Muscle layer of colon (tissue), 2 donors: ENCODE measurements around the gene GPD1L.
"Not testable (repeated sequence)": the region's sequence is repeated elsewhere in the genome, so short reads cannot be mapped to it uniquely, and the experiment has no call there.

ENCODE experiments used
- H3K27ac ChIP-seq: one replicate; pipeline ENCODE4 v1.7.0; 2013; ENCODE audit warnings: low read depth, mild to moderate bottlenecking, low read length, moderate library complexity
- H3K27me3 ChIP-seq, 2 donors: one replicate each; pipeline ENCODE4 v1.7.0; 2013; ENCODE audit warnings: low read length in 2 of 2, mild to moderate bottlenecking in 2 of 2; ENCODE audit not compliant: insufficient read depth in 2 of 2, control insufficient read depth in 1 of 2
- H3K36me3 ChIP-seq: one replicate; pipeline ENCODE4 v1.7.0; 2013; ENCODE audit warnings: mild to moderate bottlenecking, low read length; ENCODE audit not compliant: insufficient read depth
- H3K4me1 ChIP-seq: one replicate; pipeline ENCODE4 v1.7.0; 2013; ENCODE audit warnings: mild to moderate bottlenecking, low read length; ENCODE audit not compliant: insufficient read depth
- H3K4me3 ChIP-seq, 2 donors: one replicate each; pipeline ENCODE4 v1.7.0; 2013; ENCODE audit warnings: low read length in 2 of 2, low read depth in 1 of 2, mild to moderate bottlenecking in 1 of 2, moderate library complexity in 1 of 2
- H3K9ac ChIP-seq: one replicate; pipeline ENCODE4 v1.7.0; 2013; ENCODE audit warnings: low read length
- H3K9me3 ChIP-seq: one replicate; pipeline ENCODE4 v1.7.0; 2013; ENCODE audit warnings: mild to moderate bottlenecking, low read length
- donor health status: abdominal sarcoma.
- donor health status: Adenocarcinoma of cecum.

The GPD1L gene

GRCh38 chr3:32108224-32108623 is 1.8 kb downstream of the GPD1L start:
- not testable (repeated sequence) for H3K27me3 ChIP-seq, H3K36me3 ChIP-seq, H3K9me3 ChIP-seq, H3K9ac ChIP-seq, H3K4me3 ChIP-seq, H3K27ac ChIP-seq
- peaks cover 28% of the 10 kb centered on the region for H3K4me1 ChIP-seq

- peaks cover 28% of the 10 kb centered on the region for H3K4me1 ChIP-seq
- peak overlapping the region; percentile 53 for H3K27ac ChIP-seq
- no peaks in the 10 kb centered on the region for H3K27me3 ChIP-seq
- no peaks in the 10 kb centered on the region for H3K36me3 ChIP-seq
- H3K9me3 ChIP-seq, result no peaks in the 10 kb centered on the region
- H3K9ac ChIP-seq, result no peak overlapping the region
- H3K4me3 ChIP-seq, result no peak overlapping the region
Measured at GRCh38 chr3:32109256-32109655, 2.8 kb downstream of the GPD1L start.

- no peak overlapping the region for H3K4me3 ChIP-seq
- H3K9me3 ChIP-seq, result no peaks in the 10 kb centered on the region
- H3K36me3 ChIP-seq, result no peaks in the 10 kb centered on the region
- no peaks in the 10 kb centered on the region for H3K27me3 ChIP-seq
- H3K9ac ChIP-seq, result no peak overlapping the region
- H3K27ac ChIP-seq, result no peak overlapping the region
- H3K4me1 ChIP-seq, result peaks cover 28% of the 10 kb centered on the region
Measured at GRCh38 chr3:32110233-32110760, 3.9 kb downstream of the GPD1L start.

- Histone ChIP-seq H3K4me3 (no peak overlapping the region), H3K9ac (no peak overlapping the region), H3K9me3 (no peaks in the 10 kb centered on the region), H3K36me3 (no peaks in the 10 kb centered on the region), H3K27ac (no peak overlapping the region), H3K27me3 (no peaks in the 10 kb centered on the region), H3K4me1 (peaks cover 28% of the 10 kb centered on the region)
Measured at GRCh38 chr3:32111560-32111959, 5.1 kb downstream of the GPD1L start.

- H3K27ac ChIP-seq, result no peak overlapping the region
Measured at GRCh38 chr3:32113566-32113965, 7.1 kb downstream of the GPD1L start.

GRCh38 chr3:32113981-32114545 is 7.6 kb downstream of the GPD1L start:
- Histone ChIP-seq H3K9me3 (no peaks in the 10 kb centered on the region), H3K36me3 (no peaks in the 10 kb centered on the region), H3K27me3 (no peaks in the 10 kb centered on the region), H3K27ac (no peak overlapping the region), H3K4me1 (peaks cover 18% of the 10 kb centered on the region), H3K4me3 (no peak overlapping the region), H3K9ac (no peak overlapping the region)

More at GRCh38 chr3:32113566-32113965, 7.1 kb downstream of the GPD1L start:
- peaks cover 21% of the 10 kb centered on the region for H3K4me1 ChIP-seq
- no peaks in the 10 kb centered on the region for H3K9me3 ChIP-seq
- no peak overlapping the region for H3K9ac ChIP-seq
- H3K4me3 ChIP-seq, result no peak overlapping the region
- H3K36me3 ChIP-seq, result no peaks in the 10 kb centered on the region
- no peaks in the 10 kb centered on the region for H3K27me3 ChIP-seq

GRCh38 chr3:32114546-32115386 is 8.3 kb downstream of the GPD1L start:
- not testable (repeated sequence) for H3K9me3 ChIP-seq, H3K27ac ChIP-seq, H3K4me3 ChIP-seq, H3K36me3 ChIP-seq, H3K27me3 ChIP-seq, H3K9ac ChIP-seq
- H3K4me1 ChIP-seq, result peaks cover 11% of the 10 kb centered on the region

GRCh38 chr3:32117320-32117719 is 10.9 kb downstream of the GPD1L start:
- Histone ChIP-seq H3K4me1 (peaks cover 5% of the 10 kb centered on the region), H3K27ac (no peak overlapping the region), H3K9ac (no peak overlapping the region), H3K27me3 (no peaks in the 10 kb centered on the region), H3K4me3 (no peak overlapping the region), H3K9me3 (no peaks in the 10 kb centered on the region), H3K36me3 (no peaks in the 10 kb centered on the region)

GRCh38 chr3:32118215-32118614 is 11.8 kb downstream of the GPD1L start:
- Histone ChIP-seq H3K4me1 (peaks cover 5% of the 10 kb centered on the region), H3K27me3 (no peaks in the 10 kb centered on the region), H3K9ac (no peak overlapping the region), H3K36me3 (no peaks in the 10 kb centered on the region), H3K9me3 (no peaks in the 10 kb centered on the region), H3K27ac (no peak overlapping the region), H3K4me3 (no peak overlapping the region)

- Histone ChIP-seq H3K4me1 (peaks cover 5% of the 10 kb centered on the region), H3K27ac (no peak overlapping the region), H3K36me3 (no peaks in the 10 kb centered on the region), H3K4me3 (no peak overlapping the region), H3K9me3 (no peaks in the 10 kb centered on the region), H3K27me3 (no peaks in the 10 kb centered on the region), H3K9ac (no peak overlapping the region)
Measured at GRCh38 chr3:32120471-32120870, 14.1 kb downstream of the GPD1L start.

- no peak overlapping the region for H3K27ac ChIP-seq
- no peak overlapping the region for H3K4me3 ChIP-seq
- peaks cover 5% of the 10 kb centered on the region for H3K4me1 ChIP-seq
- H3K9me3 ChIP-seq, result no peaks in the 10 kb centered on the region
- no peak overlapping the region for H3K9ac ChIP-seq
- H3K27me3 ChIP-seq, result no peaks in the 10 kb centered on the region
- H3K36me3 ChIP-seq, result no peaks in the 10 kb centered on the region
Measured at GRCh38 chr3:32121137-32121536, 14.7 kb downstream of the GPD1L start.
